ENCODE measurements around the gene ANKRD49.
A peak's percentile ranks its signal among the peaks of the same experiment; 100 is the strongest.

The ANKRD49 gene

GRCh38 chr11:94459576-94459975 lies 34.2 kb upstream of the ANKRD49 start:
- Histone ChIP-seq H3K27me3 (replicated peaks; ENCODE audit: control insufficient read depth, insufficient read depth, low read length) (no peaks in the 10 kb centered on the region), H3K4me3 (replicated peaks; ENCODE audit: low read depth, low read length) (no peak overlapping the region), H3K36me3 (ENCODE audit: control insufficient read depth, insufficient read depth, low read length) (peaks cover 5% of the 10 kb centered on the region; the same call in 1 of the 2 replicates)
- no peak for DNase-seq (ENCODE audit: extremely low read depth, insufficient read length)
- TF ChIP-seq CTCF (IDR thresholded peaks at IDR 0.05; ENCODE audit: insufficient read depth, low read length, poor library complexity, severe bottlenecking), result no peak

- TF ChIP-seq CTCF (IDR thresholded peaks at IDR 0.05; ENCODE audit: insufficient read depth, low read length, poor library complexity, severe bottlenecking), result no peak
- Histone ChIP-seq H3K4me3 (replicated peaks; ENCODE audit: low read depth, low read length) (no peak overlapping the region), H3K36me3 (ENCODE audit: control insufficient read depth, insufficient read depth, low read length) (no peaks in the 10 kb centered on the region), H3K27me3 (replicated peaks; ENCODE audit: control insufficient read depth, insufficient read depth, low read length) (no peaks in the 10 kb centered on the region)
- DNase-seq (ENCODE audit: extremely low read depth, insufficient read length), result peak; percentile 26
Observed at GRCh38 chr11:94469416-94469815, 24.4 kb upstream of the ANKRD49 start.

GRCh38 chr11:94472916-94473799 lies 20.6 kb upstream of the ANKRD49 start:
- peak; percentile 70 for DNase-seq (ENCODE audit: extremely low read depth, insufficient read length)
- H3K36me3 ChIP-seq (ENCODE audit: control insufficient read depth, insufficient read depth, low read length), result no peaks in the 10 kb centered on the region; the same call in 1 of the 2 replicates
- peak overlapping the region; percentile 24; the same call in 1 of the 2 replicates for H3K4me3 ChIP-seq (replicated peaks; ENCODE audit: low read depth, low read length)
- no peaks in the 10 kb centered on the region for H3K27me3 ChIP-seq (replicated peaks; ENCODE audit: control insufficient read depth, insufficient read depth, low read length)
- no peak for TF ChIP-seq CTCF (IDR thresholded peaks at IDR 0.05; ENCODE audit: insufficient read depth, low read length, poor library complexity, severe bottlenecking)

- no peak for TF ChIP-seq CTCF (IDR thresholded peaks at IDR 0.05; ENCODE audit: insufficient read depth, low read length, poor library complexity, severe bottlenecking)
- Histone ChIP-seq H3K36me3 (ENCODE audit: control insufficient read depth, insufficient read depth, low read length) (no peaks in the 10 kb centered on the region; the same call in 1 of the 2 replicates), H3K4me3 (replicated peaks; ENCODE audit: low read depth, low read length) (no peak overlapping the region), H3K27me3 (replicated peaks; ENCODE audit: control insufficient read depth, insufficient read depth, low read length) (no peaks in the 10 kb centered on the region)
- DNase-seq (ENCODE audit: extremely low read depth, insufficient read length), result no peak
Observed at GRCh38 chr11:94477624-94478023, 16.2 kb upstream of the ANKRD49 start.

- Histone ChIP-seq H3K27me3 (replicated peaks; ENCODE audit: control insufficient read depth, insufficient read depth, low read length) (no peaks in the 10 kb centered on the region), H3K4me3 (replicated peaks; ENCODE audit: low read depth, low read length) (no peak overlapping the region), H3K36me3 (ENCODE audit: control insufficient read depth, insufficient read depth, low read length) (no peaks in the 10 kb centered on the region; the same call in none of the 2 replicates)
- DNase-seq (ENCODE audit: extremely low read depth, insufficient read length), result no peak
- no peak for TF ChIP-seq CTCF (IDR thresholded peaks at IDR 0.05; ENCODE audit: insufficient read depth, low read length, poor library complexity, severe bottlenecking)
Observed at GRCh38 chr11:94481342-94481741, 12.4 kb upstream of the ANKRD49 start.
